Measurements from ENCODE around the gene EPOP. TPM values are rescaled to one million over a fixed set of nuclear protein-coding genes. Genes with fewer than 3 reads are reported as not detected.
"Not testable (repeated sequence)": the region's sequence is repeated elsewhere in the genome, so short reads cannot be mapped to it uniquely, and the experiment has no call there.

Gene EPOP
- total and polyA plus RNA-seq, 2 experiments from 2014 or later: 0.37 to 0.93 TPM

- TF ChIP-seq EZH2 (IDR thresholded peaks at IDR 0.05; ENCODE audit: borderline replicate concordance): no peak
- no peak for TF ChIP-seq EZH2phosphoT487 (IDR thresholded peaks at IDR 0.05; ENCODE audit: low read depth, severe bottlenecking, unreplicated experiment)
- TF ChIP-seq CTCF (IDR thresholded peaks at IDR 0.05; ENCODE audit: poor library complexity): no peak
- H3K4me3 ChIP-seq: no peak overlapping the region
- H3K9me2 ChIP-seq (replicated peaks; ENCODE audit: insufficient read depth): no peaks in the 10 kb centered on the region
- no peak overlapping the region for H2AFZ ChIP-seq
- H3K36me3 ChIP-seq (replicated peaks; ENCODE audit: insufficient read depth, low read depth): no peaks in the 10 kb centered on the region
- no peaks in the 10 kb centered on the region for H3K9me3 ChIP-seq (ENCODE audit: low read depth)
- H4K20me1 ChIP-seq (ENCODE audit: insufficient read depth, poor library complexity, severe bottlenecking): no peaks in the 10 kb centered on the region
- no peak for DNase-seq (ENCODE audit: low spot score)
- no peaks in the 10 kb centered on the region for H3K4me1 ChIP-seq (ENCODE audit: insufficient read depth)
- H3K79me2 ChIP-seq: no peaks in the 10 kb centered on the region
- H3K4me2 ChIP-seq: no peak overlapping the region
- 81% methylated on average over 6 of the region's 6 CpGs for WGBS (ENCODE audit: low lambda C conversion rate, missing lambda C conversion rate)
- no peaks in the 10 kb centered on the region for H3K27me3 ChIP-seq
- H3K27ac ChIP-seq: no peak overlapping the region
These were observed 42.4 kb downstream of the EPOP start for GRCh38 chr17:38632334-38632733.

- H2AFZ ChIP-seq: no peak overlapping the region
- DNase-seq (ENCODE audit: low spot score): no peak
- H3K4me2 ChIP-seq: no peak overlapping the region
- H4K20me1 ChIP-seq (ENCODE audit: insufficient read depth, poor library complexity, severe bottlenecking): no peaks in the 10 kb centered on the region
- no peaks in the 10 kb centered on the region for H3K9me3 ChIP-seq (ENCODE audit: low read depth)
- H3K9me2 ChIP-seq (replicated peaks; ENCODE audit: insufficient read depth): no peaks in the 10 kb centered on the region
- H3K27me3 ChIP-seq: no peaks in the 10 kb centered on the region
- no peaks in the 10 kb centered on the region for H3K79me2 ChIP-seq
- no peaks in the 10 kb centered on the region for H3K4me1 ChIP-seq (ENCODE audit: insufficient read depth)
- 95% methylated on average over 3 of the region's 3 CpGs for WGBS (ENCODE audit: low lambda C conversion rate, missing lambda C conversion rate)
- TF ChIP-seq EZH2phosphoT487 (IDR thresholded peaks at IDR 0.05; ENCODE audit: low read depth, severe bottlenecking, unreplicated experiment) (no peak), CTCF (IDR thresholded peaks at IDR 0.05; ENCODE audit: poor library complexity) (no peak), EZH2 (IDR thresholded peaks at IDR 0.05; ENCODE audit: borderline replicate concordance) (no peak)
- no peak overlapping the region for H3K4me3 ChIP-seq
- no peaks in the 10 kb centered on the region for H3K36me3 ChIP-seq (replicated peaks; ENCODE audit: insufficient read depth, low read depth)
- H3K27ac ChIP-seq: no peak overlapping the region
These were observed 46.3 kb downstream of the EPOP start for GRCh38 chr17:38628441-38628840.

GRCh38 chr17:38627957-38628356 lies 46.8 kb downstream of the EPOP start:
- TF ChIP-seq EZH2phosphoT487 (IDR thresholded peaks at IDR 0.05; ENCODE audit: low read depth, severe bottlenecking, unreplicated experiment) (no peak), CTCF (IDR thresholded peaks at IDR 0.05; ENCODE audit: poor library complexity) (no peak), EZH2 (IDR thresholded peaks at IDR 0.05; ENCODE audit: borderline replicate concordance) (no peak)
- Histone ChIP-seq H3K4me1 (ENCODE audit: insufficient read depth) (no peaks in the 10 kb centered on the region), H3K9me2 (replicated peaks; ENCODE audit: insufficient read depth) (no peaks in the 10 kb centered on the region), H3K27me3 (no peaks in the 10 kb centered on the region), H3K27ac (no peak overlapping the region), H3K36me3 (replicated peaks; ENCODE audit: insufficient read depth, low read depth) (no peaks in the 10 kb centered on the region), H3K4me2 (no peak overlapping the region), H3K4me3 (no peak overlapping the region), H3K9me3 (ENCODE audit: low read depth) (no peaks in the 10 kb centered on the region), H3K79me2 (no peaks in the 10 kb centered on the region), H2AFZ (no peak overlapping the region), H4K20me1 (ENCODE audit: insufficient read depth, poor library complexity, severe bottlenecking) (no peaks in the 10 kb centered on the region)
- WGBS (ENCODE audit: low lambda C conversion rate, missing lambda C conversion rate): 94% methylated on average over 2 of the region's 2 CpGs
- no peak for DNase-seq (ENCODE audit: low spot score)

- 94% methylated on average over 6 of the region's 6 CpGs for WGBS (ENCODE audit: low lambda C conversion rate, missing lambda C conversion rate)
- not testable (repeated sequence) for H3K9me2 ChIP-seq (replicated peaks; ENCODE audit: insufficient read depth); DNase-seq (ENCODE audit: low spot score); H3K79me2 ChIP-seq; H3K9me3 ChIP-seq (ENCODE audit: low read depth); H3K27me3 ChIP-seq; H3K36me3 ChIP-seq (replicated peaks; ENCODE audit: insufficient read depth, low read depth); H3K4me2 ChIP-seq; H3K4me3 ChIP-seq; H3K27ac ChIP-seq; H4K20me1 ChIP-seq (ENCODE audit: insufficient read depth, poor library complexity, severe bottlenecking); H2AFZ ChIP-seq; H3K4me1 ChIP-seq (ENCODE audit: insufficient read depth)
These were observed 48.0 kb downstream of the EPOP start for GRCh38 chr17:38626606-38627226.
